HG02938 (cell line): ENCODE measurements around the gene AHDC1.
A peak's percentile ranks its signal among the peaks of the same experiment; 100 is the strongest.

Source experiments
- ATAC-seq: cut with Tn5 transposase; IDR thresholded peaks from one replicate; pipeline ENCODE4 v1.9.1; 2021; ENCODE audit warnings: mild to moderate bottlenecking, moderate library complexity; ENCODE audit not compliant: unreplicated experiment

AHDC1 gene

DNA sequence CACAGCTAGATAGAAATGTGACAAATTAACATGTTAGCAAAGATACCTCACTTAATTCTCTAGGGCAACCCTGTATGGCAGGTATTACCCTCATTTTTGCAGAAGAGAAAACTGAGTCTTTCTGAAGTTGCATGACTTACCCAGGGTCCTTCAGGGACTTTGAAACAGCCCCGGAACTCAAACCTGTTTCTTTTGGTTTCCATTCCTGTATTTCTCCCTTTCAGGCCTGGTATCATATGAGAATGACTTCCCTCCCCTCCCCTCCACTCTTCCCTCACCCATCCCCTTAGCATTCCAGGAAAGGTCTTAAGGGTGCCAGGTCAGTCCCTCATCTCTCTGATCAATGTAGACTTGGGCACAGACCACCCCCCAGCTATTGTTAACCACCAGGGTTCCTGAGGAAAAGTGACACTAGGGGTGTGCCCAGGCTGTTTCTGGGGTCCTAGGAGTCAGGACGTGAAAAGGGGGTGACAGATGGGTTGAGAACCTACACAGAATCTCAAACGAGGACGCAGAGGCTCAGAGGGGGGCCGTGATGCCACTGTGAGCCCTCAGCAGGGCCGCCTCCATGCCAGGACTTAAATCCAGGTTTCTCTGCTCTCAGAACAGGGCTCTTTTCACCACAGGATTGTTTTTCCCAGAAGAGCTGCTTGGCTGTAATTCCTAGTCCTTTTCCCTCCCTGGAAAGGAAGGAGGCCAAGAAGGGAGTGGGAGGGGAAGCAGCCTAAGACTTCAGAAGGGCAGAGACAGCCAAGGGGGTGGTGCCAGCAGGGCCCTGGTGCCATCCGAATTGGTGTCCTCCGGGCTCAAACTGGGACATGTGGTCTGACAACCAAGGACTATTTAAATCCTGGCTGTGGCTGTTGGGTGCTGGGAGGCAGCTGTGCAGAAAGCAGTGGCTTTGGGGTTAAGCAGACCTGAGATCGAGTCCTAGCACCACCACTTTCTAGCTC is 111.9 kb downstream of the AHDC1 start:
- ATAC-seq, result no peak

DNA sequence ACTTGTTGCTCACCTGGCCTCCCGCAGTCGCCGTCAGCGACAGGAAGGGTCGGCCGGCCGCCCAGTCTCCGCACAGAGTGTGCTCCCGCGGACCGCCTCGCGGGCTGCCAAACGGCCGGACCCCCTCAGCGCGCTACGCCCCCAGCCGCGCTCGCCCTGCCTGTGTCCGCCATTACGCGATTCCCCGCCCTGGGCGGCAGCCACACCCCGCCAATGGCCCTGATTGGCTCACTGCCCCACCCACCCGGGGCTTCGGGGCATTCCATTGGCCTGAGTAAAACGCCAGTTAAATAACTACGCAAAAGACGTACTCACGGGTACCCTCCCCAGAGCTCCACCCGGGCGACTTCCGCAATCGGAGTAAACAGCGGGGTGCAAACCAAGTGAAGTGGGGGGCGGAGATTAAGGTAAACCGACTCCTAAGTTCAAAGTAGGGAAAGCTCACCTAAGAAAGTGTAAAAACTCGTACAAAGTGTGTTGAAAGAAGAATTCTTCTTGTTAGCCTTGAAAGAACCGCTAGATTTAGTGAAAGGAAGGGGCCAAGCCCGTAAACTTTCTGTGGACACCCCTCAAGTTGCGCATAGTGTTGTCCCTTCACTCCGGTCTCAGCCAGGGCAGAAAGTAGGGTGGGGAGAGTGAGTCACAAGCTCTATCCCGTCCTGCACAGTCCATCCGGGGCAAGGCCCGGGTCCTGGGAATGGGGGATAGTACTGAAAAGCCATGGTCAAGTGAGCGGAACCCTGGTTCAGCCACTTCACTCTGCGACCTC is 113.8 kb downstream of the AHDC1 start, which contains the start of gene WASF2:
Gene WASF2 (minus strand): TSS at position 195 of the 769 bp plus-strand sequence. CDS start 61,277 bp downstream, outside the sequence.
- ATAC-seq, result peak; percentile 82

GRCh38 chr1:27489501-27489972 is 114.4 kb downstream of the AHDC1 start:
- ATAC-seq, result peak; percentile 2

GRCh38 chr1:27487966-27488884 is 115.7 kb downstream of the AHDC1 start:
- no peak for ATAC-seq

GRCh38 chr1:27485363-27485762 is 118.6 kb downstream of the AHDC1 start:
- ATAC-seq, result no peak
